Peyer's patch (tissue), 4 donors: ENCODE measurements around the gene TPTE2. TPM values are rescaled to one million over a fixed set of nuclear protein-coding genes. Genes with fewer than 3 reads are reported as not detected.
"Not testable (repeated sequence)": the region's sequence is repeated elsewhere in the genome, so short reads cannot be mapped to it uniquely, and the experiment has no call there.

Experiments
- DNase-seq, 3 donors: peaks; one replicate each; pipeline ENCODE4 v3.0.0-alpha.2; 2017 to 2019
- H3K27ac ChIP-seq, 4 donors: fragments of 200-600 bp; sonication (generic); one replicate each; pipeline ENCODE4 v1.5.1; 2016 to 2019
- H3K27me3 ChIP-seq, 2 donors: fragments of 200-600 bp; sonication (generic); one replicate each; pipeline ENCODE4 v1.5.1; 2019
- H3K36me3 ChIP-seq, 3 donors: fragments of 200-600 bp; sonication (generic); one replicate each; pipeline ENCODE4 v1.5.1; 2016 to 2019
- H3K4me1 ChIP-seq, 4 donors: fragments of 200-600 bp; sonication (generic); one replicate each; pipeline ENCODE4 v1.5.1; 2016 to 2019
- H3K4me3 ChIP-seq, 4 donors: fragments of 200-600 bp; sonication (generic); 1 replicate in 3 of 4; 2 replicates in 1 of 4; pipeline ENCODE4 v1.5.1; 2016 to 2019; ENCODE audit warnings: mild to moderate bottlenecking in 1 of 4
- H3K9me3 ChIP-seq, 4 donors: fragments of 200-600 bp; sonication (generic); one replicate each; pipeline ENCODE4 v1.5.1; 2016 to 2019; ENCODE audit warnings: mild to moderate bottlenecking in 1 of 4
- CTCF ChIP-seq, 6 experiments: fragments of 450-650 bp in 4 of 6; fragments of 200-600 bp in 2 of 6; sonication (generic) in 1 of 6; IDR thresholded peaks; one replicate each; pipeline ENCODE4 v1.5.1; 2017 to 2019; ENCODE audit warnings: antibody characterized with exemption in 6 of 6, mild to moderate bottlenecking in 3 of 6, moderate library complexity in 1 of 6
- POLR2A ChIP-seq, 2 donors: fragments of 450-650 bp; IDR thresholded peaks; one replicate each; pipeline ENCODE4 v1.5.1; 2017; ENCODE audit warnings: antibody characterized with exemption in 2 of 2, mild to moderate bottlenecking in 2 of 2, moderate library complexity in 2 of 2
- total RNA-seq, 4 donors: library from RNA; depleted of rRNA; stranded (reverse); fragments of >200 nt; gene quantifications; one replicate each; pipeline ENCODE4 v1.1.0, GENCODE V29; 2016

TPTE2 gene
- total RNA-seq, 4 donors from 2014 or later: not detected

- H3K4me1 ChIP-seq: no peaks in the 10 kb centered on the region
- no peak overlapping the region for H3K4me3 ChIP-seq
- H3K9me3 ChIP-seq: no peaks in the 10 kb centered on the region
- H3K36me3 ChIP-seq: no peaks in the 10 kb centered on the region
- H3K27ac ChIP-seq: no peak overlapping the region
- H3K27me3 ChIP-seq: no peaks in the 10 kb centered on the region
- DNase-seq: no peak
- TF ChIP-seq POLR2A (IDR thresholded peaks at IDR 0.05) (no peak), CTCF (IDR thresholded peaks at IDR 0.05) (no peak)
Observed at GRCh38 chr13:19581675-19582074, 20.3 kb upstream of the TPTE2 start.

- H3K9me3 ChIP-seq: no peaks in the 10 kb centered on the region
- no peak for DNase-seq
- TF ChIP-seq POLR2A (IDR thresholded peaks at IDR 0.05) (no peak), CTCF (IDR thresholded peaks at IDR 0.05) (no peak)
- no peaks in the 10 kb centered on the region for H3K27me3 ChIP-seq
- no peaks in the 10 kb centered on the region for H3K4me1 ChIP-seq
- no peak overlapping the region for H3K27ac ChIP-seq
- H3K4me3 ChIP-seq: no peak overlapping the region
- H3K36me3 ChIP-seq: no peaks in the 10 kb centered on the region
Observed at GRCh38 chr13:19575230-19575629, 13.9 kb upstream of the TPTE2 start.

DNA sequence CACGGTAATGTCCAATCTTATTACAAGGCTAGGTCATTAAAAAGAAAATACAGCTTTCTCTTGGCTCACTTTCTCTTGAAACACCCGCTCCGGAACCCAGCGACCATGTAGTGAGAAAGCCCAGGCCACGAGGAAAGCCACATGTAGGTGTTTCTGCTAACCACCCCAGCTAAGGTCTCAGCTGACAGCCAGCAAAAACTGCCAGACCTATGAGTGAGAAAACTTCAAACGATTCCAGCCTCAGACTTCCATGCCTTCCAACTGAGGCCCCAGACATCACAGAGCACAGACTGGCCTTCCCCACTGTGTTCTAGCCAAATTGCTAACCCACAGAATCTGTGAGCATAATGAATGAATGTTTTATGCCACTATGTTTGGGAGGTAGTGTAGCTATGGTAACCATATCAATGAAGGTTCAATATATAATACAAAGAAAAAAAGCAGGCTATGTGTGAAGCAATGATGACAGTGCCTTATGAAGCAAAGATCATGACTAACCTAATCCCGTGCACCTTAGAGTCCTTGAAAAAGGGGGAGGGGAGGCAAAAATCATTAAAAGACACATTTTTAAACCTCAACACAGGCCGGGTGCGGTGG, 11.9 kb upstream of the TPTE2 start:
- H3K4me3 ChIP-seq: no peak overlapping the region
- H3K27ac ChIP-seq: no peak overlapping the region
- H3K36me3 ChIP-seq: no peaks in the 10 kb centered on the region
- no peak for DNase-seq
- H3K9me3 ChIP-seq: no peaks in the 10 kb centered on the region
- no peak for TF ChIP-seq POLR2A (IDR thresholded peaks at IDR 0.05)
- no peak for TF ChIP-seq CTCF (IDR thresholded peaks at IDR 0.05)
- no peaks in the 10 kb centered on the region for H3K27me3 ChIP-seq
- no peaks in the 10 kb centered on the region for H3K4me1 ChIP-seq

DNA sequence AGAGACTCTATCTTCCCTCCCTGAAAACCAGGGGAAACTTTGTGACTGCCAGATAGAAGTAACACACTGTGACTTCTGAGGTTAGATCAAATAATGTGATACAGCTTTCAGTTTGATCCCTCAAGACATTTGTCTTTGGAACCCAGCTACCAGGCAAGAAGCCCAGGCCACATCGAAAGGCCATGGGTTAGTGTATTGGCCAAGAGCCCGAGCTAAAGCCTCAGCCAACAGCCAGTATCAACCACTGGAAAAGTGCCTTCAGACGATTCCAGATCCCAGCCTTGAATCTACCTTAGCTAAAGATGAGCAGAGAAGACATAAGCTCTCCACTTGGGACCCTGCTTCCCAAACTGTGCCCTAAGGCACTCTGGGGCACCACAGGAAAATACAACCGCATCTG, 10.9 kb upstream of the TPTE2 start:
- TF ChIP-seq POLR2A (IDR thresholded peaks at IDR 0.05) (no peak), CTCF (IDR thresholded peaks at IDR 0.05) (no peak)
- DNase-seq: no peak
- H3K36me3 ChIP-seq: no peaks in the 10 kb centered on the region
- no peak overlapping the region for H3K27ac ChIP-seq
- H3K27me3 ChIP-seq: no peaks in the 10 kb centered on the region
- no peaks in the 10 kb centered on the region for H3K9me3 ChIP-seq
- H3K4me1 ChIP-seq: no peaks in the 10 kb centered on the region
- no peak overlapping the region for H3K4me3 ChIP-seq

DNA sequence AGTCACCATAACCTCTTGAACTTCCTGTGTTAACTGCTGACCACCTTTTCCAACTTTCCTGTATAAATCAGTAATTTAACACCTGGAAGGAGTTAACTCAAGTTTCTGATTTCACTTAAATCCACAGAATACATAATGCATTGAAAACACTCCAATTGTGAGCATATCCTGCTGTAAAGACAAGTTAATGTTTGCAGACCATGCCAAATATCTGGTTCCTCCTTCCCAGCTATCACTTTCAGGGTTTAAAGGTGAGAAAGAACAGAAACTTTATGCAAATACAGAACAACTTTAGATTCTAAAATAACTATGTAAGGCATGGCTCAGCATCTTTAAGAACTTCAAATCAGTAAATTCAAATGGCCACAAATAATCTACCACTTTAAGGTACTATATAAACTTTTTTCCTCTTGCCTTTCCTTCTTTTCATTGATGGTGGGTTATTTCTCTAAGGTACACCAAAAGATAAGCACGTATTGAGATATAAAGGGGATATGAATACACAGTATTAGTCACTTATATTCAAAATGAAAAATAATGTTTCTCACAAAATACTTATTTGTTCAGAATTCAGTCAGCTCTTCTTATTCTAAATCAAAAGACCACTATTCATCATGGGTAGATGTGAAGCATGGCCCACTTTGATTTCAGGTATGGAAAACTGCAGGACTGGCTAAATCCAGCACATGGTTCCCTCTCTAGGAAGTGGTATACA, 6.6 kb upstream of the TPTE2 start:
- H3K4me1 ChIP-seq: no peaks in the 10 kb centered on the region
- no peaks in the 10 kb centered on the region for H3K27me3 ChIP-seq
- H3K27ac ChIP-seq: no peak overlapping the region
- no peak overlapping the region for H3K4me3 ChIP-seq
- no peaks in the 10 kb centered on the region for H3K9me3 ChIP-seq
- H3K36me3 ChIP-seq: no peaks in the 10 kb centered on the region
- no peak for TF ChIP-seq POLR2A (IDR thresholded peaks at IDR 0.05)
- DNase-seq: no peak

- Histone ChIP-seq H3K4me3 (no peak overlapping the region), H3K36me3 (no peaks in the 10 kb centered on the region), H3K4me1 (no peaks in the 10 kb centered on the region), H3K9me3 (no peaks in the 10 kb centered on the region), H3K27me3 (no peaks in the 10 kb centered on the region), H3K27ac (no peak overlapping the region)
- DNase-seq: no peak
- TF ChIP-seq CTCF (IDR thresholded peaks at IDR 0.05) (no peak), POLR2A (IDR thresholded peaks at IDR 0.05) (no peak)
Observed at GRCh38 chr13:19561585-19561984, 253 bp upstream of the TPTE2 start.

DNA sequence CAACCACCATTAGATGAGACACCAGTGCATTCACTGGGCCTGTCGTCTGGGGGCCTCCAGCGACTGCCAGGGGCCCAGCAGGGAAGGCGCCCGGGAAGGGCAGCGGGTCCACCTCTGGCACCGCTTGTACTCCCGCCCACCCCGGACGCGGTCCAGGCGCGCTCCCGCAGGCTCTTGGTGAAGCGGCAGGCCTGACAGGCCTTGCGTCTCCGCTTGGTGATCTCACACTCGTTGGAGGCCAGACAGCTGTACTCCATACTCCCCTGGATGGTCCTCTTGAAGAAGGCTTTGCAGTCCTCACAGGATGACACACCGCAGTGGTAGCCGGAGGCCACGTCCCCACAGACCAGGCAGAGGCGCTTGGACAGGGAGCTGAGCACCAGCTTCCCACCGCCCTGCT, 660 bp downstream of the TPTE2 start:
- H3K36me3 ChIP-seq, H3K9me3 ChIP-seq, H3K27me3 ChIP-seq, H3K4me1 ChIP-seq, H3K4me3 ChIP-seq, DNase-seq, H3K27ac ChIP-seq: not testable (repeated sequence)

DNA sequence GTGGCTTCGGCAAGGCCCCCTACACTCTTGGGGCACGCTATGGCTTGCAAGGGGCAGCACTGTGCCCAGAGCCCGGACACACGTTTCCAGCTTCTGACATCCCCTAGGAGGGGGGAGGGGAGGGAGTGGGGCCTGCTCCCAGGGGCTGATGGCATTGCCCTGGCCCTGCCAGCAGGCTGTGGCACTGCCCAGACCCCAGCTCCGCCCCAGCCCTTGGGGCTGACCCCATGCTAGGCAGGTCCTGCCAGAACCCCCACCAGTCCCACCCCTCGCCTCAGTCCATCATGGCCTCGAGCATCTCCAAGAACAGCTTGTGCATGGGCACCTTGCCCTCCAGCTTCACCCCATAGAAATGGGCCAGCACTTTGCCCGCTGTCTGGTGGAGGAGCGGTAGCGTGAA, 1.6 kb downstream of the TPTE2 start:
- H3K4me3 ChIP-seq, H3K4me1 ChIP-seq: not testable (repeated sequence)

DNA sequence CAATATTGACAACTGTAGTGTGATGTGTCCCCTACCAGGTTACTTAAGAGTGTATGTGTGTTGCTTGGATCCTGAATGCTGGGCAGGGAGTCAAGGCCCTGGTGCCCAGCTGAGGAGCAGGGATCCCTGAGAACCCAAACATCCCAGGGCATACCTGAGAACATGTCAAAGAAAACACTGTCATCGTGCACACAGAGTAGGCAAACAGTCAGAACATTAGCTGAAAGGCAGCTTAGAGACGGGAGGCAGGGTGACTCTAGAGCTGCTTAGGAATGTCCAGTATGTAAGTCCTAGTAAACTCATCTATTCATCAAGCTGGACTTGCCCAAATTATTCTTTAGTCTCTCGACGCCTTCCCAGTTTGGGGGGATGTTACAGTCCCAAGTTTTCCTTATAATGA, 4.0 kb downstream of the TPTE2 start:
- not testable (repeated sequence) for H3K9me3 ChIP-seq, H3K4me1 ChIP-seq, H3K27ac ChIP-seq, H3K36me3 ChIP-seq, DNase-seq, H3K27me3 ChIP-seq, H3K4me3 ChIP-seq

More for the DNA sequence above, 1.6 kb downstream of the TPTE2 start:
- DNase-seq, H3K36me3 ChIP-seq, H3K9me3 ChIP-seq, H3K27ac ChIP-seq, H3K27me3 ChIP-seq: not testable (repeated sequence)
